GM23338 (cell line): ENCODE results near the gene POU5F2. TPM values are rescaled to one million over a fixed set of nuclear protein-coding genes. Genes with fewer than 3 reads are reported as not detected.

Experiments
- ATAC-seq: fragments of 200-7000 bp; cut with Tn5 transposase; 3 replicates; pipeline ENCODE4 v1.9.1; 2020
- DNase-seq: peaks from one replicate; pipeline ENCODE4 v3.0.0-alpha.2; 2015; ENCODE audit warnings: low spot score
- H2AFZ ChIP-seq: fragments of 200-600 bp; sonication (generic); 2 replicates; pipeline ENCODE4 v1.8.0; 2016; ENCODE audit warnings: antibody characterized with exemption, mild to moderate bottlenecking, moderate library complexity
- H3F3A ChIP-seq: fragments of 200-600 bp; sonication (generic); replicated peaks from 2 replicates; pipeline ENCODE4 v1.8.0; 2017; ENCODE audit warnings: antibody characterized with exemption, mixed run types, low read depth
- H3K27ac ChIP-seq: fragments of 200-600 bp; sonication (generic); 2 replicates; pipeline ENCODE4 v1.6.1; 2016; ENCODE audit warnings: low read depth
- H3K27me3 ChIP-seq: fragments of 200-600 bp; sonication (generic); 2 replicates; pipeline ENCODE4 v1.8.0; 2016; ENCODE audit warnings: mild to moderate bottlenecking, mixed run types, moderate library complexity; ENCODE audit not compliant: insufficient read depth
- H3K36me3 ChIP-seq: fragments of 200-600 bp; sonication (generic); 2 replicates; pipeline ENCODE4 v1.8.0; 2016; ENCODE audit warnings: mild to moderate bottlenecking; ENCODE audit not compliant: insufficient read depth
- H3K4me1 ChIP-seq: fragments of 200-600 bp; sonication (generic); 2 replicates; pipeline ENCODE4 v1.8.0; 2016; ENCODE audit warnings: mild to moderate bottlenecking, moderate library complexity; ENCODE audit not compliant: insufficient read depth
- H3K4me2 ChIP-seq: fragments of 200-600 bp; sonication (generic); 2 replicates; pipeline ENCODE4 v1.7.1; 2017; ENCODE audit warnings: mixed run types
- H3K4me3 ChIP-seq: fragments of 200-600 bp; sonication (generic); 2 replicates; pipeline ENCODE4 v1.6.1; 2016; ENCODE audit warnings: mixed run types
- H3K79me2 ChIP-seq: fragments of 200-600 bp; sonication (generic); replicated peaks from 2 replicates; pipeline ENCODE4 v1.8.0; 2017; ENCODE audit warnings: mild to moderate bottlenecking; ENCODE audit not compliant: insufficient read depth
- H3K9me2 ChIP-seq: fragments of 200-600 bp; sonication (generic); 2 replicates; pipeline ENCODE4 v1.8.0; 2017; ENCODE audit not compliant: insufficient read depth
- H4K20me1 ChIP-seq: fragments of 200-600 bp; sonication (generic); replicated peaks from 2 replicates; pipeline ENCODE4 v1.8.0; 2017; ENCODE audit warnings: mild to moderate bottlenecking; ENCODE audit not compliant: insufficient read depth
- H3K27ac Mint-ChIP-seq: 2 replicates; pipeline ENCODE4 v1.8.0; 2020; ENCODE audit warnings: inconsistent platforms, mild to moderate bottlenecking, moderate library complexity, mixed read lengths
- H3K27me3 Mint-ChIP-seq: 3 replicates; pipeline ENCODE4 v1.8.0; 2022; ENCODE audit warnings: low read depth, mild to moderate bottlenecking, moderate library complexity, mixed read lengths, inconsistent platforms; ENCODE audit not compliant: insufficient read depth, poor library complexity
- H3K36me3 Mint-ChIP-seq: 3 replicates; pipeline ENCODE4 v1.8.0; 2021; ENCODE audit warnings: low read depth, mild to moderate bottlenecking, inconsistent platforms, moderate library complexity, mixed read lengths
- H3K4me1 Mint-ChIP-seq: 3 replicates; pipeline ENCODE4 v1.8.0; 2020; ENCODE audit warnings: mild to moderate bottlenecking, inconsistent platforms, mixed read lengths
- H3K4me3 Mint-ChIP-seq: 3 replicates; pipeline ENCODE4 v1.8.0; 2021; ENCODE audit warnings: moderate library complexity, mild to moderate bottlenecking, inconsistent platforms, mixed read lengths
- H3K9me3 Mint-ChIP-seq: 3 replicates; pipeline ENCODE4 v1.8.0; 2020; ENCODE audit warnings: moderate library complexity, mild to moderate bottlenecking, inconsistent platforms, mixed read lengths
- EZH2 ChIP-seq: fragments of 200-600 bp; sonication (generic); IDR thresholded peaks from one replicate; pipeline ENCODE4 v1.8.0; 2017; ENCODE audit warnings: antibody characterized with exemption, mild to moderate bottlenecking, low read depth; ENCODE audit not compliant: unreplicated experiment
- EZH2phosphoT487 ChIP-seq: fragments of 200-600 bp; sonication (generic); IDR thresholded peaks from one replicate; pipeline ENCODE4 v1.8.1; 2018; ENCODE audit warnings: antibody characterized with exemption; ENCODE audit not compliant: unreplicated experiment
- NANOG ChIP-seq: IDR thresholded peaks from 2 replicates; pipeline ENCODE4 v1.6.1; 2016; ENCODE audit warnings: antibody characterized with exemption, borderline replicate concordance
- STAT1 ChIP-seq: IDR thresholded peaks from one replicate; pipeline ENCODE4 v1.6.1; 2016; ENCODE audit warnings: antibody characterized with exemption; ENCODE audit not compliant: unreplicated experiment
- ZNF114 ChIP-seq: fragments of 250-450 bp; sonication (Bioruptor Pico); IDR thresholded peaks from 2 replicates; pipeline ENCODE4 v1.5.0; 2020; ENCODE audit warnings: mild to moderate bottlenecking, moderate library complexity
- polyA plus RNA-seq: library from polyadenylated mRNA; unstranded; fragments of >200 nt; fragmentation: Nextera tagmentation; extraction: Ambion mirVana; gene quantifications from 2 replicates; pipeline ENCODE4 v1.2.1, GENCODE V29; 2016
- total RNA-seq: library from RNA; depleted of rRNA; stranded (reverse); fragments of >200 nt; shearing (Covaris generic); gene quantifications from 2 replicates; pipeline ENCODE4 v1.2.3, GENCODE V29; 2014
- TF ChIP-seq, protein P1 (sequence below): fragments of 250-450 bp; sonication (Bioruptor Pico); IDR thresholded peaks from 2 replicates; pipeline ENCODE4 v1.5.0; 2020; ENCODE audit warnings: mild to moderate bottlenecking, moderate library complexity
- TF ChIP-seq, protein P2 (sequence below): IDR thresholded peaks from 2 replicates; pipeline ENCODE4 v1.6.1; 2016; ENCODE audit warnings: antibody characterized with exemption

Gene POU5F2
- total and polyA plus RNA-seq, 2 experiments from 2014 or later: 0.11 to 0.76 TPM

DNA sequence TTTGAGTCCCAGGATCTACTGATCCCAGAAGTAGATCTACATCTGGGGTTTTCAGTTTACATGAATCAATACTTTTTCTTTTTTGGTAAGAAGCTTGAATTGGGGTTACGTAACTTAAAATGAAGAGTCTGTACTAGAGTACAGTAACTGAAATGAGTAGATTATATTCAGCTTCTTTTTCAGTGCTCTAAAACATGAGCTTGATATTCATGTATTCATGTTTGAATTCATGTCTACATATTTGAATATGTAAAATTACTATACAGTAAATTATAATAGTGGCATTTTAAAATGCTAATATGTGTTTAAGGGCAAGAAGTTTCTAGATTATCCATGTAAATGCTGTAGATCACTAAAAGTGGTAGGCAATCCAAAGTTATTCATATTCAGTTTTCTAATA lies 14.8 kb downstream of the POU5F2 start (continued):
- TF ChIP-seq, protein P1, sequence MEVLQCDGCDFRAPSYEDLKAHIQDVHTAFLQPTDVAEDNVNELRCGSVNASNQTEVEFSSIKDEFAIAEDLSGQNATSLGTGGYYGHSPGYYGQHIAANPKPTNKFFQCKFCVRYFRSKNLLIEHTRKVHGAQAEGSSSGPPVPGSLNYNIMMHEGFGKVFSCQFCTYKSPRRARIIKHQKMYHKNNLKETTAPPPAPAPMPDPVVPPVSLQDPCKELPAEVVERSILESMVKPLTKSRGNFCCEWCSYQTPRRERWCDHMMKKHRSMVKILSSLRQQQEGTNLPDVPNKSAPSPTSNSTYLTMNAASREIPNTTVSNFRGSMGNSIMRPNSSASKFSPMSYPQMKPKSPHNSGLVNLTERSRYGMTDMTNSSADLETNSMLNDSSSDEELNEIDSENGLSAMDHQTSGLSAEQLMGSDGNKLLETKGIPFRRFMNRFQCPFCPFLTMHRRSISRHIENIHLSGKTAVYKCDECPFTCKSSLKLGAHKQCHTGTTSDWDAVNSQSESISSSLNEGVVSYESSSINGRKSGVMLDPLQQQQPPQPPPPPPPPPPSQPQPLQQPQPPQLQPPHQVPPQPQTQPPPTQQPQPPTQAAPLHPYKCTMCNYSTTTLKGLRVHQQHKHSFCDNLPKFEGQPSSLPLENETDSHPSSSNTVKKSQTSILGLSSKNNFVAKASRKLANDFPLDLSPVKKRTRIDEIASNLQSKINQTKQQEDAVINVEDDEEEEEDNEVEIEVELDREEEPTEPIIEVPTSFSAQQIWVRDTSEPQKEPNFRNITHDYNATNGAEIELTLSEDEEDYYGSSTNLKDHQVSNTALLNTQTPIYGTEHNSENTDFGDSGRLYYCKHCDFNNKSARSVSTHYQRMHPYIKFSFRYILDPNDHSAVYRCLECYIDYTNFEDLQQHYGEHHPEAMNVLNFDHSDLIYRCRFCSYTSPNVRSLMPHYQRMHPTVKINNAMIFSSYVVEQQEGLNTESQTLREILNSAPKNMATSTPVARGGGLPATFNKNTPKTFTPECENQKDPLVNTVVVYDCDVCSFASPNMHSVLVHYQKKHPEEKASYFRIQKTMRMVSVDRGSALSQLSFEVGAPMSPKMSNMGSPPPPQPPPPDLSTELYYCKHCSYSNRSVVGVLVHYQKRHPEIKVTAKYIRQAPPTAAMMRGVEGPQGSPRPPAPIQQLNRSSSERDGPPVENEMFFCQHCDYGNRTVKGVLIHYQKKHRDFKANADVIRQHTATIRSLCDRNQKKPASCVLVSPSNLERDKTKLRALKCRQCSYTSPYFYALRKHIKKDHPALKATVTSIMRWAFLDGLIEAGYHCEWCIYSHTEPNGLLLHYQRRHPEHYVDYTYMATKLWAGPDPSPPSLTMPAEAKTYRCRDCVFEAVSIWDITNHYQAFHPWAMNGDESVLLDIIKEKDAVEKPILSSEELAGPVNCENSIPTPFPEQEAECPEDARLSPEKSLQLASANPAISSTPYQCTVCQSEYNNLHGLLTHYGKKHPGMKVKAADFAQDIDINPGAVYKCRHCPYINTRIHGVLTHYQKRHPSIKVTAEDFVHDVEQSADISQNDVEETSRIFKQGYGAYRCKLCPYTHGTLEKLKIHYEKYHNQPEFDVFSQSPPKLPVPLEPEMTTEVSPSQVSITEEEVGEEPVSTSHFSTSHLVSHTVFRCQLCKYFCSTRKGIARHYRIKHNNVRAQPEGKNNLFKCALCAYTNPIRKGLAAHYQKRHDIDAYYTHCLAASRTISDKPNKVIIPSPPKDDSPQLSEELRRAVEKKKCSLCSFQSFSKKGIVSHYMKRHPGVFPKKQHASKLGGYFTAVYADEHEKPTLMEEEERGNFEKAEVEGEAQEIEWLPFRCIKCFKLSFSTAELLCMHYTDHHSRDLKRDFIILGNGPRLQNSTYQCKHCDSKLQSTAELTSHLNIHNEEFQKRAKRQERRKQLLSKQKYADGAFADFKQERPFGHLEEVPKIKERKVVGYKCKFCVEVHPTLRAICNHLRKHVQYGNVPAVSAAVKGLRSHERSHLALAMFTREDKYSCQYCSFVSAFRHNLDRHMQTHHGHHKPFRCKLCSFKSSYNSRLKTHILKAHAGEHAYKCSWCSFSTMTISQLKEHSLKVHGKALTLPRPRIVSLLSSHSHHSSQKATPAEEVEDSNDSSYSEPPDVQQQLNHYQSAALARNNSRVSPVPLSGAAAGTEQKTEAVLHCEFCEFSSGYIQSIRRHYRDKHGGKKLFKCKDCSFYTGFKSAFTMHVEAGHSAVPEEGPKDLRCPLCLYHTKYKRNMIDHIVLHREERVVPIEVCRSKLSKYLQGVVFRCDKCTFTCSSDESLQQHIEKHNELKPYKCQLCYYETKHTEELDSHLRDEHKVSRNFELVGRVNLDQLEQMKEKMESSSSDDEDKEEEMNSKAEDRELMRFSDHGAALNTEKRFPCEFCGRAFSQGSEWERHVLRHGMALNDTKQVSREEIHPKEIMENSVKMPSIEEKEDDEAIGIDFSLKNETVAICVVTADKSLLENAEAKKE: no peak

DNA sequence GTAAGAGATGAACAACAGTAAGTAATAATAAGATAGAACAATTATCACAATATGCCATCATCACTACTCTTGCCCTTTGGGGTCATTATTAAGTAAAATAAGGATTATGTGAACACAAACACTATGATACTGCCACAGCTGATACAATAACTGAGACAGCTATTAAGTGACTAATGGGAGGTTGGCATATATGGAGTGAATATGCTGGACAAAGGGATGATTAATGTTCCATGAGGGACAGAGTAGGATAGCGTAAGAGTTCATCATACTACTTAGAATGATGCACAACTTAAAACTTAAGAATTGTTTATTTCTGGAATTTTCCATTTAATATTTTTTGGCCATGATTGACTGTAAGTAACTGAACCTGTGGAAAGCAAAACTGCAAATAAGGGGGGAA lies 16.6 kb downstream of the POU5F2 start:
- Histone ChIP-seq H3K36me3 (no peaks in the 10 kb centered on the region), H3K4me2 (0 out of 2 replicates have a peak overlapping the region, but pooled peaks have one; percentile 6), H3F3A (no peaks in the 10 kb centered on the region), H3K4me3 (no peak overlapping the region), H3K27ac (no peak overlapping the region), H3K9me2 (no peaks in the 10 kb centered on the region), H4K20me1 (no peaks in the 10 kb centered on the region), H2AFZ (no peak overlapping the region), H3K79me2 (no peaks in the 10 kb centered on the region), H3K4me1 (peaks cover 26% of the 10 kb centered on the region), H3K27me3 (no peaks in the 10 kb centered on the region)
- ATAC-seq: no peak
- H3K27me3 Mint-ChIP-seq: no peaks in the 10 kb centered on the region
- H3K9me3 Mint-ChIP-seq: no peaks in the 10 kb centered on the region
- no peak overlapping the region for H3K27ac Mint-ChIP-seq
- no peak for DNase-seq
- H3K4me3 Mint-ChIP-seq: no peak overlapping the region
- H3K4me1 Mint-ChIP-seq: peaks cover 43% of the 10 kb centered on the region
- no peaks in the 10 kb centered on the region for H3K36me3 Mint-ChIP-seq
- TF ChIP-seq EZH2 (no peak), STAT1 (no peak), EZH2phosphoT487 (no peak), ZNF114 (CRISPR knock-in tag) (no peak), NANOG (no peak)
- TF ChIP-seq, protein P1: no peak
- TF ChIP-seq, protein P2, sequence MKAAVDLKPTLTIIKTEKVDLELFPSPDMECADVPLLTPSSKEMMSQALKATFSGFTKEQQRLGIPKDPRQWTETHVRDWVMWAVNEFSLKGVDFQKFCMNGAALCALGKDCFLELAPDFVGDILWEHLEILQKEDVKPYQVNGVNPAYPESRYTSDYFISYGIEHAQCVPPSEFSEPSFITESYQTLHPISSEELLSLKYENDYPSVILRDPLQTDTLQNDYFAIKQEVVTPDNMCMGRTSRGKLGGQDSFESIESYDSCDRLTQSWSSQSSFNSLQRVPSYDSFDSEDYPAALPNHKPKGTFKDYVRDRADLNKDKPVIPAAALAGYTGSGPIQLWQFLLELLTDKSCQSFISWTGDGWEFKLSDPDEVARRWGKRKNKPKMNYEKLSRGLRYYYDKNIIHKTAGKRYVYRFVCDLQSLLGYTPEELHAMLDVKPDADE: no peak
